GM19372 (cell line): Measurements from ENCODE around the gene MDFIC.

Source experiments
- ATAC-seq: cut with Tn5 transposase; IDR thresholded peaks from one replicate; pipeline ENCODE4 v1.9.1; 2021; ENCODE audit warnings: mild to moderate bottlenecking, low read depth, moderate library complexity; ENCODE audit not compliant: unreplicated experiment

The MDFIC gene

DNA sequence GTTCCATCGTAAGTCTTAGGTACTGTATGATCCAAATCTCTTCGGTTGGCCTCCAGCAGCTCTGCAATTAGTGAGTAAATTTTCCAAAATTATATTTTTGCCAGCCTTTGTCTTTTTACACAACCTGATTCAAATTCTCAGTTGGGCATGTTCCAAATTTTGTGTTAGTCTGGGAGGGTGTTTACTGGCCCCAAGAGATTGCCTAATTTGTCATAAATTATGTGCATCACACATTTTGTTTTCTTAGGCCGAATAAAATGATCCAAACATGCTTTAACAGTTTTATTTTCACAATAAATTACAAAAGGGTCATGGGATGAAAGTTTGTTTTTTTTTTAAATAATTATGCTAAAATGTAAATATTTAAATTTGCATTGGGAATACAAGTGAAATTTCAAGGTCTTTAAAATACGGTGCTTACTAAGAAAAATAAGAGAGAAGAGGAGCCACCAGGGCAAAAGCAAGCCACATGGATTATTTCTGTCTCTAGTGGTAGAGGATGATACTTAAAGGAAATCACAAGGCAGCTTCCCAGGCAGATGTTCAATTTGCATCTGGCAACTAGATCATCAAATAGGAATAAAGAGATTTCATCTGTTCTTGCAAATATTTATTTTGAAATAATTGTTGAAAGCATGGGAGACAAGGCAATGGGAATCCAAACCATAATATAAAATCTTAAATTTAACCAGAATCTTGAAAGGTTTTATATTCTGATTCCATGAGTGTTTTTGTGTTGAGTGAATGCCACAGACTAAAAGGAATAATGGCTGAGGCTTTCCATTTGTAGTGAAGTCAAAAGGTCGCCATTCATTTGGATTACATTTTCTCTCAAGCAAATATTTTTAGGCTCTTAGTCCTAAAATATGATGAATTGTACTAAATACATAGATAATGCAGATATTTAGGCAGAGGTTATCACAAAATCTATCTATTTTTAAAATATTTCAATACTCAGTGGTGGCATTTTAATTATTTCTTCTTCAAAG lies 111.1 kb downstream of the MDFIC start:
- ATAC-seq, result no peak

- ATAC-seq, result no peak
Observed at GRCh38 chr7:115033917-115034459, 112.1 kb downstream of the MDFIC start.

GRCh38 chr7:115034515-115034914 lies 112.6 kb downstream of the MDFIC start:
- ATAC-seq, result no peak

GRCh38 chr7:115037128-115037802 lies 115.4 kb downstream of the MDFIC start:
- peak; percentile 55 for ATAC-seq

GRCh38 chr7:115038158-115038557 lies 116.3 kb downstream of the MDFIC start:
- ATAC-seq, result no peak

DNA sequence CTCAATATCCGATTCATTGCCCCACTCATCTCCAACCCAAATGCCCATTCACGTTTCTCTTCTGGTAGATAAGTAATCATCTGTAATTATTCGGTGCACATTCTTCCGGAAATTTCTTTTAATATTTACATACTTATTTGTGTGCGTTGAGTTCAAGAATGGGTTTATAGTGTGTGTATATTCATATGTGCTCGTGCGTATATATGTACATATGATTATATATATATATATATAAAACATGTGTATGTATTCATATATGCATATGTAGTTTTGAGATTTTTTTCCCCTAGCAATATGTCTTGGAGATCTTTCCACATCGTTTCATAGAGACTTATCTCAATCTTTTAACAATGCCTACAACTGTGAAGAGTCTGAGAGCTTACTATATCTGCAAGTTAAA lies 118.2 kb downstream of the MDFIC start:
- no peak for ATAC-seq

- ATAC-seq, result no peak
Observed at GRCh38 chr7:115040495-115040894, 118.6 kb downstream of the MDFIC start.

GRCh38 chr7:115042596-115042995 lies 120.7 kb downstream of the MDFIC start:
- no peak for ATAC-seq

DNA sequence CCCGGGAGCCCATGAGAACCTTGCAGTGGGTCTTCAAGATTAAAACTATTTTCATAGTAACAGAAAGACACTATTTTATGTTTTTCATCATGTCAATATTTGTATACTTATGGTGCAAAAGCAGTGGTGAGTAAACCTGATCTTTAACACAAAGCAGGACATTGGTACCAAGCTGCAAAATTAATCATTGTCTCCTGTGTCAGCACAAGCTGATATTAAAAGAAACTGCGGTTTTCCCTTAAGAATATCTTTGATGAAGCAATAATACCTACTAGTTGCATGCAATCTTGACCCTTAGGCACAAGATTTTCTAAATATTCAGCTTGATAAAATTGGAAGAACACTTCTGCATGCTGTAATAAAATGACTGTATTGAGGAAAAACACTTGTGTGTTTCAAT lies 121.7 kb downstream of the MDFIC start:
- ATAC-seq, result no peak

- no peak for ATAC-seq
Observed at GRCh38 chr7:115044224-115044623, 122.3 kb downstream of the MDFIC start.

DNA sequence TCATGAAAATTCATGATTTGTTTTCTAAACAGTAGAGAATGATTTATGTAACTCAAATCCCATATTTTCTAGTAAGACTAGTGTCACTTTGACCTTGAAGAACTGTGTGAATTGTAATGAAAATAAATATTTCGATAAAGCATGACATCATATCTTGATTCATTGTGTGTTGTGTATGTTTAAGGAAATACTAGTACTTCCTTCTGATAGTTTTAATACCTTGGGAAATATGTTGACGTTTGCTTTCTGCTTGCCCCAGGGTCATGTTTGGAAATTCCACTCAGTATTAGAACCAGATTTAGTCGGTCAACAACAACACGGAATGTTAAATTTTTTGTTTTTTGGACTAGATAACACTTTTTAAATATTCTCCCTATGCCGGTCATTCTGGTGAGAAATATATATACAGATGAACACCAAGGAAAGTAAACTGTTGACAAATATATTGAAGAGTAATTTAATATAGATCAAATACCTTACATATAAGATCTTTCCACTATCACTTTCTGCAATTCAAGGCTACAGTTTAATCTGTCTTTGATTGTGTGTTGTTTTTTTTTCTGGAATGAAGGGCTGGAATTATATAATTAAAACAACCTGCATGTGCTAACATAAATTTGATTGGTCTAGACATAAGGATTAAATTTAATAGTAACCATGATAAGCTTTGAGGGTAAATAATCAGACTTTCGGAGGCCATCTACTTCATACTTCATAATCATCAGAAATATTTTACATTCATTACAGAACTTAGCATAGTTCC lies 126.2 kb downstream of the MDFIC start:
- ATAC-seq, result no peak

GRCh38 chr7:115052706-115053105 lies 130.8 kb downstream of the MDFIC start:
- ATAC-seq, result no peak

DNA sequence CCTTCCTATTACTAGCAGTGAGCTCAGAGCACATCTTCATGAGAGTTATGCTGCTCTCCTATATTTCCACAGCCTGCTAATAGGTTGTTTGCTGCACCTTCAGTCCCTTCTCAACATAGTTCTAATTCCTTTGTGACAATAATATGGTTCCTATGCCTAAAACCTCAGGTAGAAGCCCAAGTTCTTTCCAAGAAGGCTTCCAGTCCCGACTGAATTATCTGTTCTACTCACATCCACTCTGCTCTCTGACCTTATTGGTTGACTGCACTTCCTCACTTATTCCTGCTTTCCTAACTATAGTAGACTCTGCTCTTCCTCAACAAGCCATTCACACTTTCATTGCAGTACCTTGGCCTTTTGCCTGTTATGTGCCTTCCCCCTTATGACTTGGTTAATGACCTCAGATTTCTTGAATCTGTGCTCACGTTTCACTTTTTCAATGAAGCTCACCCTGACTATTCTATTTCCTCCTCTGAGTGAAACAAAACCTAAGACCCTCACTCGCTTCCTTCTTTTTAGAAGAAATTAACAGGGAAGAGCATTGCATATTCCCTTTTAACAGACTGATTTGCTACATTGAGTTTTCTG lies 132.7 kb downstream of the MDFIC start:
- ATAC-seq, result no peak

- ATAC-seq, result no peak
Observed at GRCh38 chr7:115056019-115056418, 134.1 kb downstream of the MDFIC start.

GRCh38 chr7:115058726-115059125 lies 136.8 kb downstream of the MDFIC start:
- ATAC-seq, result no peak

GRCh38 chr7:115059321-115059720 lies 137.4 kb downstream of the MDFIC start:
- no peak for ATAC-seq

DNA sequence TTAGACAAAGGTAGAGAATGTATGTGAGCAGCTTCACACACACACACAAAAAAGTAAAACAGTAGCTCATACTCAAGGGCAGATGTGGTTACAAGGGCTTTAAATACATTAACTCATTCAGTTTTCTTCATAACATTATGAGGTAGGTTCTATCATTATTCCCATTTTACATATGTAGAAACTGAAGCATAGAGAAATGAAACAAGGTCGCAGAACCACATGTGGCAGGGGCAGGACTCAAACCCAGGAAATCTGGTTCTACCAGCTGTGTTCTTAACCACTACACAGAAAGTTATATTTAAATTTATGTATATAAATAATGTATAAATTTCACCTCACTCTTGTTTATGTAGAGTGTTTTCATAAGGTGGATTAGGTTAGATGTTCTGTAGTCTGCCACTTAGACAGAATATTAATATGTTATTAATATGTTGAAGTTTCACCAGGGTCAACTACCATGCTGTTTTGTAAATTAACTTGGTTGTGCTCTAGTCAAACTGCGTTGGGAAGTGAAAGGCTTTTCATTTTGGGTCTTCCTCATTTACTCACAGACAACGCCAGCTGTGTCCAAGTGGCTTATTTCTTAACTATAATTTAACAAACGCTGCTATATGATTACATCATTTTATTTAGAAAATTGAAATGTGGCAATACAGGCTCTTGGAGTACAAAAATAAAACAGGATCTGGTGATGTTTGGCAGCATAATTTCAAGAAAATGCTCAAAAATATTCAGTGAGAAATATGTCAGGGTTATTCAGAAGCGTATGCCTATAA lies 138.4 kb downstream of the MDFIC start:
- ATAC-seq, result peak; percentile 49

- peak; percentile 68 for ATAC-seq
Observed at GRCh38 chr7:115066050-115066449, 144.2 kb downstream of the MDFIC start.

DNA sequence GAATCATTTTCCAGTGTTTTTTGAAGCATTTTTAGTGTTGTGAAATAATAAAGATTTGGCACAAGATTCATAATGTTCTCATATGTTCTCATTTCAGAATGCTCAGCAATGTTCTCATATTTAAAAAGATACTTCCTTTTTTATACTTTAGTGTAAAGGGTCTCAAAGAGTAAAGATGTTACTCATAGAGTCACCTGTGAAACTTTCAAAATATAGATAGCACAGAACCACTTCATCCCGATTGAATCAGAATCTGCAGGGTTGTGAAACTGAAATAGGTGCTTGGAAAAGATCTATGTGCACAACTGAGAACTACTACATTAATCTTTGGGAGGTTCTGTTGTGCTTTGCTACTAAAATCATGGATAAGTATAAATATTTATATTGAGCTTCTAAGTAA lies 144.7 kb downstream of the MDFIC start:
- ATAC-seq, result no peak

DNA sequence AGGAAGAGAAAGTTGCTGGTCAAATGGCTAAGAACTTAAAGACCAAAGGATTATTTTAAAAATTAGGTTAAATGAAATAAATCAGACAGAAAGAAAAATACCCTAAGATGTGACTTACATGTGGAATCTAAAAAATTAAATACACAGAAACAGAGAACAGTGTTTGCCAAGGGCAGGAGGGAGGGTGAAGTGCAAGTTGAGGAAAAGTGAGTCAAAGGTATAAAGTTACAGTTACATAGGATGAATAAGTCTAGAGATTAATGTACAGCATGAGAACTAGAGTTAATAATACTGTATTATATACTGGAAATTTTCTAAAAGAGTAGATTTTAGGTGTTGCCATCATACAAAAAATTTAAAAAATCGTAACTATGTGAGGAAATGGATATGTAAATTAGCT lies 146.3 kb downstream of the MDFIC start:
- ATAC-seq, result no peak
